Right atrium auricular region (tissue), 2 donors: ENCODE data around the gene RALA. TPM values are rescaled to one million over a fixed set of nuclear protein-coding genes. Genes with fewer than 3 reads are reported as not detected.

ENCODE experiments used
- DNase-seq: peaks from one replicate; pipeline ENCODE4 v3.0.0-alpha.2; 2019; ENCODE audit warnings: low spot score
- H3K27ac ChIP-seq, 2 donors: fragments of 200-600 bp; sonication (generic); 1 replicate in 1 of 2; 2 replicates in 1 of 2; pipeline ENCODE4 v1.5.1; 2016 to 2019
- H3K27me3 ChIP-seq, 2 donors: fragments of 200-600 bp; sonication (generic); one replicate each; pipeline versions ENCODE4 v1.5.1 to v1.6.0; 2017 to 2019
- H3K36me3 ChIP-seq: fragments of 200-600 bp; sonication (generic); one replicate; pipeline ENCODE4 v1.5.1; 2016
- H3K4me1 ChIP-seq, 2 donors: fragments of 200-600 bp; sonication (generic); one replicate each; pipeline versions ENCODE4 v1.5.1 to v1.6.0; 2017 to 2019
- H3K4me3 ChIP-seq, 2 donors: fragments of 200-600 bp; sonication (generic); 1 replicate in 1 of 2; 2 replicates in 1 of 2; pipeline ENCODE4 v1.5.1; 2017 to 2019; ENCODE audit warnings: mild to moderate bottlenecking in 1 of 2, moderate library complexity in 1 of 2
- H3K9me3 ChIP-seq, 2 donors: fragments of 200-600 bp; sonication (generic); one replicate each; pipeline ENCODE4 v1.5.1; 2019
- total RNA-seq, 2 donors: library from RNA; depleted of rRNA; stranded (reverse); fragments of >200 nt; gene quantifications; one replicate each; pipeline ENCODE4 v1.1.0, GENCODE V29; 2016
- TF ChIP-seq, protein P1 (sequence below), 2 donors: fragments of 200-600 bp; sonication (generic); IDR thresholded peaks; one replicate each; pipeline ENCODE4 v1.5.1; 2019; ENCODE audit warnings: antibody characterized with exemption in 2 of 2

RALA gene
- total RNA-seq, 2 donors from 2014 or later = 13.2 to 14.0 TPM

GRCh38 chr7:39614299-39614698, 9.1 kb upstream of the RALA start:
- Histone ChIP-seq H3K4me3 (no peak overlapping the region), H3K9me3 (no peaks in the 10 kb centered on the region), H3K27me3 (no peaks in the 10 kb centered on the region), H3K36me3 (no peaks in the 10 kb centered on the region), H3K4me1 (peaks cover 0 to 7% of the 10 kb centered on the region in 2 donors), H3K27ac (no peak overlapping the region)
- DNase-seq = no peak
- TF ChIP-seq, protein P1, sequence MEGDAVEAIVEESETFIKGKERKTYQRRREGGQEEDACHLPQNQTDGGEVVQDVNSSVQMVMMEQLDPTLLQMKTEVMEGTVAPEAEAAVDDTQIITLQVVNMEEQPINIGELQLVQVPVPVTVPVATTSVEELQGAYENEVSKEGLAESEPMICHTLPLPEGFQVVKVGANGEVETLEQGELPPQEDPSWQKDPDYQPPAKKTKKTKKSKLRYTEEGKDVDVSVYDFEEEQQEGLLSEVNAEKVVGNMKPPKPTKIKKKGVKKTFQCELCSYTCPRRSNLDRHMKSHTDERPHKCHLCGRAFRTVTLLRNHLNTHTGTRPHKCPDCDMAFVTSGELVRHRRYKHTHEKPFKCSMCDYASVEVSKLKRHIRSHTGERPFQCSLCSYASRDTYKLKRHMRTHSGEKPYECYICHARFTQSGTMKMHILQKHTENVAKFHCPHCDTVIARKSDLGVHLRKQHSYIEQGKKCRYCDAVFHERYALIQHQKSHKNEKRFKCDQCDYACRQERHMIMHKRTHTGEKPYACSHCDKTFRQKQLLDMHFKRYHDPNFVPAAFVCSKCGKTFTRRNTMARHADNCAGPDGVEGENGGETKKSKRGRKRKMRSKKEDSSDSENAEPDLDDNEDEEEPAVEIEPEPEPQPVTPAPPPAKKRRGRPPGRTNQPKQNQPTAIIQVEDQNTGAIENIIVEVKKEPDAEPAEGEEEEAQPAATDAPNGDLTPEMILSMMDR (IDR thresholded peaks at IDR 0.05) = no peak

GRCh38 chr7:39615350-39615975, 7.9 kb upstream of the RALA start:
- no peaks in the 10 kb centered on the region for H3K9me3 ChIP-seq
- TF ChIP-seq, protein P1 (IDR thresholded peaks at IDR 0.05) = no peak
- no peaks in the 10 kb centered on the region for H3K27me3 ChIP-seq
- no peak overlapping the region for H3K4me3 ChIP-seq
- no peaks in the 10 kb centered on the region for H3K4me1 ChIP-seq
- no peaks in the 10 kb centered on the region for H3K36me3 ChIP-seq
- no peak overlapping the region for H3K27ac ChIP-seq
- DNase-seq = no peak

GRCh38 chr7:39616138-39616537, 7.2 kb upstream of the RALA start:
- no peak overlapping the region for H3K27ac ChIP-seq
- H3K27me3 ChIP-seq = no peaks in the 10 kb centered on the region
- no peaks in the 10 kb centered on the region for H3K36me3 ChIP-seq
- H3K4me1 ChIP-seq = no peaks in the 10 kb centered on the region
- no peaks in the 10 kb centered on the region for H3K9me3 ChIP-seq
- H3K4me3 ChIP-seq = no peak overlapping the region
- DNase-seq = no peak
- TF ChIP-seq, protein P1 (IDR thresholded peaks at IDR 0.05) = no peak

- TF ChIP-seq, protein P1 (IDR thresholded peaks at IDR 0.05) = no peak
- Histone ChIP-seq H3K36me3 (no peaks in the 10 kb centered on the region), H3K4me1 (peaks cover 0 to under 1% of the 10 kb centered on the region in 2 donors), H3K9me3 (no peaks in the 10 kb centered on the region), H3K27me3 (no peaks in the 10 kb centered on the region), H3K27ac (no peak overlapping the region), H3K4me3 (no peak overlapping the region)
- no peak for DNase-seq
Observed at GRCh38 chr7:39617005-39617404, 6.4 kb upstream of the RALA start.

DNA sequence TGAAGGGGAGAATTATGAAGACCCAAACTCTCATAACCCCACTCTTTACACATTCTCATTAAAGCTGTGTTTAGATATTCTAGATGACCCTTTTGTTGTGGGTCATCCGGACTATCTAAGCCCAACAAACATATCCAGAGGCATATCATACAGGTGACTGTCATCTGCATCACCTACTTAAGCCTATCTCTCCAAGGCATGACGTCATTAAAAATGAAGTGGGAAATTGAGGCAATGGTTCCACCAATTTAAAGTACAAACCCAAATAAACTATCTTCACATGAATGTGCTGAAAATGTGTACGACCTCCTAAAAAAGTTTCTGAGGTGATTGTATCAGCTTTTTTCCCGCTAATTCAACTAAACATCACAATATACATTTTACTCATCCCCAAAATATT, 4.5 kb upstream of the RALA start:
- DNase-seq = no peak
- H3K9me3 ChIP-seq = no peaks in the 10 kb centered on the region
- TF ChIP-seq, protein P1 (IDR thresholded peaks at IDR 0.05) = no peak
- H3K27me3 ChIP-seq = no peaks in the 10 kb centered on the region
- H3K27ac ChIP-seq = no peak overlapping the region
- H3K36me3 ChIP-seq = no peaks in the 10 kb centered on the region
- no peak overlapping the region for H3K4me3 ChIP-seq
- H3K4me1 ChIP-seq = peaks cover 0 to 7% of the 10 kb centered on the region in 2 donors

GRCh38 chr7:39620486-39620885, 2.9 kb upstream of the RALA start:
- no peak for DNase-seq
- Histone ChIP-seq H3K4me1 (peaks cover 0 to 19% of the 10 kb centered on the region in 2 donors), H3K27me3 (no peaks in the 10 kb centered on the region), H3K9me3 (no peaks in the 10 kb centered on the region), H3K27ac (no peak overlapping the region), H3K36me3 (no peaks in the 10 kb centered on the region), H3K4me3 (no peak overlapping the region)
- TF ChIP-seq, protein P1 (IDR thresholded peaks at IDR 0.05) = no peak
